Stimulated activated CD4-positive, alpha-beta T cell treated with anti-CD3 and anti-CD28 coated beads, Interleukin-2, amount 100 ng/mL, for 48 hours (primary cell): Measurements from ENCODE around the gene CACNA1D.

ENCODE experiments used
- DNase-seq, 2 donors: peaks; one replicate each; pipeline ENCODE4 v3.0.0-alpha.2; 2020

Gene CACNA1D

DNA sequence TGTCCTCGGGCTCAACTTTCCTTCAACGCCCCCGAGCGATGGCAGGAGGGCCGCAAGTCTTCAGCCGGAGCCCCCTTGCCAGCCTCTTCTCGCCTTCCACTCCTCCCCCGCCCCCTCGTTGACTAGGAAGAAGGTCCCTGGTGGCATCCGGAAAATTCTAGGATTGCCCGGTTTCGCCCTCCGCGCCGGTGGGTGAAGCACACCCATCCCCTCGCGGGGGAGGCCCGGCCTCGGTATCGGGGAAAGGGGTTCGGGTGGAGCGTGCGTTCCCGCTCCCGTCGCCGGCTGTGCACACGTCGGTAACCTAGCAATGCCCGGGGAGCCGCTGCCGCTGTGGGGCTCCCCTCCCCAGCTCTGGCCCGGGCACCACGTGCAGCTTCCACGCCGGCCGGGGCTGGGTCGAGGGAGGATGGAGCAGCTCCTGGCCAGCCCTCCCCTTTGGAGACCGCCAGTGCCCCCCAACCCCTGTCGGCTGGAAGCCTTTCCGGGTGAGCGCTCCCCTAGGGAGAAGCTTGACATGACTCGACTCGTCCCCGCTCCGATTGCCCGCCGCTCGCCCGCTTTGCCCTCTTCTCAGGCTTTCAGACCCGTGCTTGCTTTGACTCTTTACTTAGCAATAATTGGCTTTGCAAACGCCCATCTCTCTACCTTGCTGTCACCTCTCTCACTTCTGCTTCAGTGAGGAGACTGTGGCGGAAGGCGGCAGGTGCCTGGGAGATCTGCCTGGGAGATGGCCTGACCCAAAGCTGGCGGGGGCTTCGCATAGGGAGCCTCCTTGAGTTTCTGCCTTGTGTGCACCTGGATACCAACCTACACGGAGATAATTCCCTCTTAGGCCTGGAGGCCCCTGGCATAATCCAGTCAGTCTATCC, 1.3 kb downstream of the CACNA1D start:
- DNase-seq: no peak

DNA sequence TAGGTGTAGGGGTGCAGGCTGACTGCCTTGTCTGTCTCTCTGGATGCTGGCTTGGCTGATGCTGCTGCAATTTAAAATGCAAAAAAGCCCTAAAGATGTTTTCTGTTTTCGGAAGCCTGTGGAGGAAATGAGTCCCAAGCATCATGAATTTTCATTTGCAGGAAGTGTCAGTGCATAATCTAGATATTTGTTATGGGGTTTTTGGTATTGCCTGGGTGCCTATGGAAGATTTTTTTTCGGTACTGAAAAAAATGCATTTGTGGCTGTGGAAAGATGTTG, 1.9 kb downstream of the CACNA1D start:
- no peak for DNase-seq

DNA sequence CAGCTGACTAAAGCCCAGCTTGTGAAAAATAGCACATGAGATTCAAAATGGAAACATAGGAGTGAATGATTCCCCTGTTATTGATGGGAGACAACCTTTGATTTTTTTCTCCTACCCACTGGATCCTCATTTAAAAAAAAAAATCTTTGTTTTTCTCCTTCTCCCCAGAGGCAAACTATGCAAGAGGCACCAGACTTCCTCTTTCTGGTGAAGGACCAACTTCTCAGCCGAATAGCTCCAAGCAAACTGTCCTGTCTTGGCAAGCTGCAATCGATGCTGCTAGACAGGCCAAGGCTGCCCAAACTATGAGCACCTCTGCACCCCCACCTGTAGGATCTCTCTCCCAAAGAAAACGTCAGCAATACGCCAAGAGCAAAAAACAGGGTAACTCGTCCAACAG, 2.6 kb downstream of the CACNA1D start:
- DNase-seq: no peak

DNA sequence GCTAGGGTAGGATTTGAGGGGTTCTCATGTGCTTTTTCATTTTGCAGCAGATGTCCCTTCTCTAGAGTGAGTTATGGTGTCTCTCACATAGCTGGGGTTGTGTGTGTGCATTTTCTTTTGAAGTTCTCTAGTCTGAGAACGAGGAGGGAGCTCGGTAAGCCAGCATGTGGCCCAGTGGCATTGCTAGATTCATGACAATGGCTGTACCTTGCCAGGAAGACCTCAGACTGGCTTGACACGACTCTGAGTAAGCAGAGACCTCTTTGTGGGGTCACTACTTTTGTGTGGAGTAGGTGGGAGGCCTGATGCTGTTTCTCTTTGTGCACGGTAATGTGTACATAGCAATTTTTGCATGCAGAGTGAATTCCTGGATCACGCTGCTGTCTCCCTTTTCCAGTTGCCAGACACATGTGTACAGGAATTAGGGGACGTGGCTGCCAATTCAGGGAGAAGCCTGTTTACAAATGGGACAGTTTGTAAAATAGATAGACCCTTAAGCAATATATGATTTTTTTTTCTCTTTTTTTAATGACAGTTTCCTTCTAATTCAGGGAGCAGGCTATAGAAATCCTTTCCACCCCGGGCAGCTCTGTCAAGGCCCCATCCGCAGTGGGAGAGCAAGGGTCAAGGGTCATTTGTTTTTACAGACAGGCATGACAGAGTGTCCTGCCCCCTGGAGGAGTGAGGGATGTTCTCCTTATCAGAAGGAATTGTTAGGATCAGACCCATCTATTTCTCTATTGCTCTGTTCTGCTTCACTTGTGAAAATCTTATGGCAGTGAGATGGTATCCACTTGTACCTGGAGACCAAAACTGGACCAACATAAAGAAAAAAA, 4.6 kb downstream of the CACNA1D start:
- DNase-seq: no peak

DNA sequence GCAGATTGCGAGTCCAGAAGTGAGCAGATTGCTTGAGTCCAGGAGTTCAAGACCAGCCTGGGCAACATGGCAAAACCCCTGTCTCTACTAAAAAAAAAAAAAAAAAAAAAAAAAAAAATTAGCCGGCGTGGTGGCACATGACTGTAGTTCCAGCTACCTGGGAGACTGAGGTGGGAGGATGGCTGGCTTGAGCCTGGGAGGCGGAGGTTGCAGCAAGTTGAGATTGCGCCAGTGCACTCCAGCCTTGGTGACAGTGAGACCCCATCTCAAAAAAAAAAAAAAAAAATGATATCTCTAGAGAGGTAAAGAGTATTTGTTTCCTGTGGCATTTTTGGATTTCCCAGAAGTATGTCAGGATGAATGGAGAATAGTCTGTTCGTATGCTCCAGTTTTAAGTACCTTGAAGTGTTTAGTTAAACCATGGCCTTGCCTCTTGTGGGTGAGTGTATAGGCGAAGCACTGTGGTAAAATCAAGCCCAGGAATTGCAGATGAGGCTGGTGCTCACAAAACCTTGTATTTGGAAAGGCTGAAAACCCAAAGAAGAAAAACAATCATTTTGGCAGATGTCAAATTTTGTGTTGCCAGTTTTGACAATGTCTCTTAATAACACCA, 5.9 kb downstream of the CACNA1D start:
- no peak for DNase-seq

DNA sequence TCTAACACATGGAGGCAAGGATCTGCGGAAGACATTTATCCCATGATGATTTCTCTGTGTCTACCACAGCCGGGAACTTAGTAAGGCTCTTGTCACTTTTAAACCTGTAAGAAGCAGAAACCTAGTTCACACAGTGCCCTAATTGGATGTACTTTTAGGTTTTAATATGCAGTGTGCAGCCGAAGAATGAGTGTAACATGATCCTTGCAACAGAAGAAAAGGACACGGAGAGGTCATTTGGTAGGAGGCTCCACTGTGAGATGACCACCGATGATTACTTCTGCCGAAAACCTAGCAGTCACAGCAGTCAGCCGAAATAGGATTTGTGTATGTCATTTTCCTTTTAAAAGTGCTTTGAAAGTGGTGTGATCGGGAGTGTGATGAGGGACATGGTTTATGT, 6.8 kb downstream of the CACNA1D start:
- no peak for DNase-seq

DNA sequence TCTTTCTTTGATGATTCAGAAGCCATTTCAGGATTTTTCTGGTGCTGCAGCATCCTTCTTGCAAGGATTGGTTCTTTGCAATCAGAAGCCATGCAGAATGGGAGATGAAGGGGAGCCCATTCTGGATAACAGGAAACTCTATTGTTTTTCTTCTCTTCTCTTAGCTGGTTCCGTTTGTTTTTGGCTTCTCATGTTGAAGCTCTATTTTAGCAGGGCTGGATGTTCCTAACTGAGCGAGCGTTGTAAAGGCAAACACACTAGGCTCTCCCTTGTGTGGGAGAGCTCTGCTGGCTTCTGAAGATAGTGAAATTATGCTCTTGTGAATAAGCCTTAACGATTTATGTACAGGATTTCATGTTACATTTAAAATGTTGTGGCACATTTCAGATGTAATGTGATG, 8.3 kb downstream of the CACNA1D start:
- DNase-seq: no peak

DNA sequence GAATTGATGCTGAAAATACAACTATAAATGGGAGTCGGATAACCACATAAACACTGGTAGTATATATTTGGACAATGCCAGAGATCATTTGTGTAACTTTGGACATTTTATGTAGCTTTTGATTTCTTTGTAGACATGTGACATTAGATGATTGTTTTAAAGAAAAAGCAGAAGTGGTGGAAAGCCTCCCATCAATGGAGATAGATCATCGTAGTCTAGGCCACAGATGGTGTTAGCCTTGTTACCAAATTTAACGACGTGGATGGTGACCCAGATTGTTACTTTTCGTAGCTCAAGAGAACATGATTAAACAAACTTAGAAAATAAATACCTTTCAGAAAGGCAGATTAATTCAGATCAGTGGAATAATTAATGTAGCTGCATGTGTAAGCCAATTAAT, 8.8 kb downstream of the CACNA1D start:
- DNase-seq: no peak

DNA sequence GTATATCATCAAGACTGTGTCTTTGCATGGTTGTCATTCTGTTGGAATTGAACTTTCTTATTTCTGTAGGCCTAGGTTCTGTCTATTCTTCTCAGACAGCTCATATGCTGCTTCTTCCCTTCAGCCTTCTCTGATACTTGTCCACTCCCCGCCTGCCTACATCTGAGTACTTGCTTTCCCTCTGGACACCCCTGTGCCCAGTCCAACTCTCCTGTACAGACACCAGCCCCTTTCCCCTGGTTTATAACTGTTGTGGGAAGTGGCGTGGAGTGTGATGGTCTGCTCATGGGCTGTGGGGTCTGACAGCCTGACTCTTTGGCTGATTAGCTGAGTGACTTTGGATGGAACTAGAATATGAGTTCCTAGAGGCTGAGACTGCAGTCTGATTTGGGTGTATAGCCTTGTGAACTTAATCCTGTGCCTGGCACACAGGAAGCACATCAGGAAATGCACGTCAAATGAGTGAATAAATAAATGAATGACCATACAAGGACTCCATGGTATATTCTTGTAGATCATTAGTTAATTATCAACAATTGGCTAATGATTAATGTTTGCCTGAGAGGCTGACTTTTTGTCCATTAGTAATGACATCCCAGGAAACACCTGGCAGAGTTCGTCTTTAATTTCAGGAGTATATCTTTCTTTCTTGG, 11.8 kb downstream of the CACNA1D start:
- no peak for DNase-seq

DNA sequence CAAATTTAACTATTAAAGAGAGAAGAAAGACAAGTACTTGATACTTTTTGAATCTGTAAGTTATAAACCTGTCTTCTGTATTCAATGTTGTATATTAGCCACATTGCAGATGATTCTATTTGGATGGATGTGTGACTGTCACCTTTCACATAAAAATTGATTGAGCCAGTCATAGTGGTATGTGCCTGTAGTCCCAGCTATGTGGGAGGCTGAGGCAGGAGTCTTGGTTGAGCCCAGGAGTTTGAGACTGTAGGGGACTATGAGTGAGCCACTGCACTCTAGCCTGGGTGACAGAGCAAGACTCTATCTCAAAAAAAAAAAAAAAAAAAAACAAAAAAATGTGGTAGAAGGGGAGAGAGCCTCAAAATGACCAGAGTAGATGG, 12.3 kb downstream of the CACNA1D start:
- no peak for DNase-seq

DNA sequence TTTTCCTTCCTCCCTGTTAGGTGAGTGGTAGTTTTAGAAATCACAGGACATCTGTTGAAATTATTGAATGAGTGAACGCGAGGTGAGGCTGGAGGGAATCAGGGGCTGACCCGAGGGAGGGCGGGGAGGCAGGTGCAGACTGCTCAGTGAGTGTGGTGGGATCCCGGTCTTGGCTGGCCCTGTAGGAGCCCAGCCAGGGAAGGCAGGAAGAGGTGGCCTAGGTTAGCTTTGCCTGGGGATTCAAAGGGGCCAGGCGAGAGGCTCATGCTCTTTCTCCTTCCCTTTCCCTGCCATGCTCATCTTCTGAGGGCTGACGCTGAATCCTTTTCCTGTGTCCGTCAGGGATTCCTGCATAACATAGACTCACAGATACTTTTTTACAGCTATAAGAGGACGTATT, 15.1 kb downstream of the CACNA1D start:
- DNase-seq: no peak

DNA sequence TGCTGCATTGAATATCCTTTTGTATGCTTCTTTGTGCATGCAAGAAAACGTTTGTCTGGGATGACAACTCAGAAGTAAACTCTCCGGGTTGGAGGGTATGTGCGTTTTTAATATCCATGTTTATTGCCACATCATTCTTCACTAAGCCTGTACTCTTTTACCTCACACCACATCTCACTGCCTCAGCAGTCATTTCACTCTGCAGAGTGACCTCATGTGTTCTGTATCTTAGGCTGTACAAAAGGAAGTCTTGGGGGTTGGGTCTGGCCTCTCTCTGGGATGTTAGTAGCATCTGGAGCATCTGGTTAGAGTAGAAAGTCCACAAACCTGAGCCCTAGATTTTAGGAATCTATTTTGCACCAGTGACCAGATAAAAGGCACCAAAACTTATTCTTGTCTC, 16.1 kb downstream of the CACNA1D start:
- DNase-seq: no peak

DNA sequence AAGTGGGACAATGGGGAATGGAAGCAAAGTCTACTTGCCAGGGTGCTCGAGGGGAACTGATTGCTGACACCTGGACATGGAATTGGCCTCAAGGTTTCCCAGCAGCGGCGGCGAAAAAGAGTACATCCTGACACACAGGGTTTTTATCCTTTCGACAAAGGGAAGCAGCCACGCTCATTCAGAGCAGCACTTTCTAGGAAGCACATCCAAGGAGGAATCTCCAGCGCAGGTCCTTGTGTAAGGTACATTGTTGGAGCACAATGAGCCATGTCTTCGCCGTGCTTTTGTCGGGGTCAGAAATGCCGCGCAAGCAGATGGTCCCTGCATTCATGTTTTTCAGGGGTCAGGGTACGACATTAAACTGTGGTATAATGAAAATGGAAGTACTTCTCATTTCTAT, 16.8 kb downstream of the CACNA1D start:
- DNase-seq: no peak

DNA sequence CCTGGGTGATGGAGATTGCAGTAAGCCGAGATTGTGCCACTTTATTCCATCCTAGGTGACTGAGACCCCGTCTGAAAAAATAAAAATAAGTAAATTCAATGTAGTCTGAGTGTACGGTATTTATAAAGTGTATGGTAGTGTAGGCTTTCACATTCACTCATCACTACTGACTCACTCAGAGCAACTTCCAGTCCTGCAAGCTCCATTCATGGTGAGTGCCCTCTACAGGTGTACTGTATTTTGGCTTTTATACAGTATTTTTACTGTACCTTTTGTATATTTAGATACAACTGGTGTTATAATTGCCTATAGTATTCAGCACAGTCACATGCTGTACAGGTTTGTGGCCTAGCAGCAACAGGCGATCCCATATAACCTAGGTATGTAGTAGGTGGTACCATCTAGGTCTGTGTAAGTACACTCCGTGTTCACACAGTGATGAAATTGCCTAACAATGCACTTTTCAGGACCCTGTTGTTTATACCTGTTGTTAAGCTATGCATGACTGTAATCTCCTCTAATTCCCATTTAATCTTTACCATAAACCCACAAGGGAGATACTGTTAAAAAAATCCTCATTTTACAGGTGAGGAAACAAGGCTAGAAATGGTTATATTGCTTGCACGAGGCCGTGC, 19.3 kb downstream of the CACNA1D start:
- no peak for DNase-seq

DNA sequence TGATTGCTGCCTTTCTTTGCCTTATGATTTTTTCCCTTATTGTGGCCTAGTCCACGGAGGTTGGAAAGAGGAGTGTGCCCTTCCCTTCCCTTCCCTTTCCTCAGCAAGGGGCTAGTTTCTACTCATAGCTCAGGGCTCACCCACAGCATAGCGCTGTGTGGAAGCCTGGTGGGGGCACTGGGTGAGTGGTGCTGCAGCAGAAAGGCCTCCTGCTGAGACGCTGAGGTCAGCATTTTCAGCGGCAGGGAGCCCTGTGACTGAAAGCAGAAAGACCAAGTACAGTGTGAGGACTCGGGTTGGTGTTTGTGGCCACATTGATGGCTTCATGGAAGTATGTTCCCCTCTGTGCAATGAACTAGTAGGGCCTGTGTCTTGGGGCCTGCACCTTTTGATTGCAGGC, 21.9 kb downstream of the CACNA1D start:
- no peak for DNase-seq

DNA sequence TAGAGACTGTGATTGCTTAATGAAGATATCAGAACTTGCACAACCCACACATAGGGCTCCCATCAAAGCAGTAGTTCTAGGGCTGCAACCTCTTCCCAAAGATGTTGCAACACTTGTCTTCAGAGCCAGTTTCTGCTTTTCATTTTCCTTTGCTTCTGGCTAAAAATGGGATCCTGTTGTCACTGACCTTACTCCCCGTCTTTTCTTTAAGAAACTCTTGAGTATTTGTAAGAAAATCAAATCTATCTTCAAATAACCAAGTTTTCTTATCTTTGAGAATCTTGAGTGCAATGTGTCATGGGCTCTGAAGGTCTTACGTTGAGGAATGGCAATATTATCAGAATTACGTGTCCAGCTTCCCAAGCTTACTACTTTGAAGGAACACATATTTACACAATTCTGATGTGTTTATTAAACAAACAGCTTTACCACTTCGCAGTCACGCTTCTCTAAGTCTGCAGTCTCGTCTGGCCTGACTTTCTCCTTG, 24.1 kb downstream of the CACNA1D start:
- DNase-seq: no peak

DNA sequence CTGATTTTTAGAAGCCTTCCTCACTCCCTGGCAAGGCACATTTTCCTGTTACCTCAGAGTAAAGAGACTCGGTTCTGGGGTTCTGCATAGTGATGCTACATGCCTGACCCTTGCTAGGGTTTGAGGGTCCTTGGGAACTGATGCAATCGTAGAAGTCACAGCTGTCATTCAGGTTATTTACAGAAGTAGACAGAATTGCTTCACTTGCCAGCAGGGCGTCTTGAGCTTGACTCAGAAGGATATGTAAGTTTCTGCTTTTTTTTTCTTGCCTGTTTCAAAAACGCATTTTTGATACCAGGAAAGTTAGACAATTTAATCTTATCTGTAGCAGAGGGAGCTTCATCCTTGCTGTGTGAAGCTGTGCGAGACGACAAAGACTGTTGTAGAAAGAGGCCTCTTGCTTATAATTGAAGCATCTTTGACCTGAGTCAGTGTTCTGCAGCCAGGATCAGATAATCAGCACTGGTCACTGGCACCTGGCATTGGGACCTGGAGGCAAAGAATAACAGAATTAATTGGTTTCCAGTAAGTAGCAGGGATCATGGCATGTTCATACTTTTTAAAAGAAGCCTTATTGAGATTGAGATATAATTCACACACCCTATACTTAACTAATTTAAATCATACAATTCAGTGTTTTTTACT, 24.8 kb downstream of the CACNA1D start:
- DNase-seq: no peak

DNA sequence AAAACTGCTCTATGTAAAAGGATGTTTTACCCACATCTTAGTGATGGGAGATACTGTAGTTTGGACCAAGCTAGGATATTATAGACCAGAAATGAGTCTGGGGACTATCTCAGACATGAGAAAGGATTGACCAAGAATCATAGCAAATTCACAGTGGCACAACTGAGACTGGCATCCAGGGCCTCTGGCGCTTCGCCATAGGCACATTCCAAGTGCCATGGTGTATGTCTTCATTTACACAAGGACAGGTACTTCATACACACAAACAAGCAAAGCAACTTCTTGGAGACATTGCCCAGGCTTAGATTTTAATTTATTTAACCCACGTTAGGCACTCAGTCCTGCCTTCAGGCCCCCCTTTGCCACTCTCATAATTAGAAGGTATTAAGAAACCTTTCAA, 28.9 kb downstream of the CACNA1D start:
- no peak for DNase-seq

DNA sequence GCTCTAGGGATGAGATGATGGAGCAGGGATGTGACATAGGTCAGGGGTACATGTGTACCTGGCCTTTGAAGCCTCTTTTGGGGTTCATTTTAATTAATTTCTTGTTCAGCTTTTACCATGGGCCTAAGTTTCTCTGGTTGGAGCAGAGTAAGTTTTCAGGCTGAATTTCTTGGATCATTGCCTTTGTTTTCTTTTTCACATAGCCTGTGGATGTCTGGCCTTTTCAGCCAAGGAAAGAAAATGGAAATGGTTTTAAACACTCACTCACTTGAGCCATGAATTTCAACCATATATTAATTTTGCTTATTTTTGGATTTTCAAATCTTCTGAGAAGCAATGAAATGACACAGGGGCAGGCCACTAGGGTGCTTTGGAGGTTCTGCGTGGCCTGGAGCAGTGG, 30.2 kb downstream of the CACNA1D start:
- no peak for DNase-seq

DNA sequence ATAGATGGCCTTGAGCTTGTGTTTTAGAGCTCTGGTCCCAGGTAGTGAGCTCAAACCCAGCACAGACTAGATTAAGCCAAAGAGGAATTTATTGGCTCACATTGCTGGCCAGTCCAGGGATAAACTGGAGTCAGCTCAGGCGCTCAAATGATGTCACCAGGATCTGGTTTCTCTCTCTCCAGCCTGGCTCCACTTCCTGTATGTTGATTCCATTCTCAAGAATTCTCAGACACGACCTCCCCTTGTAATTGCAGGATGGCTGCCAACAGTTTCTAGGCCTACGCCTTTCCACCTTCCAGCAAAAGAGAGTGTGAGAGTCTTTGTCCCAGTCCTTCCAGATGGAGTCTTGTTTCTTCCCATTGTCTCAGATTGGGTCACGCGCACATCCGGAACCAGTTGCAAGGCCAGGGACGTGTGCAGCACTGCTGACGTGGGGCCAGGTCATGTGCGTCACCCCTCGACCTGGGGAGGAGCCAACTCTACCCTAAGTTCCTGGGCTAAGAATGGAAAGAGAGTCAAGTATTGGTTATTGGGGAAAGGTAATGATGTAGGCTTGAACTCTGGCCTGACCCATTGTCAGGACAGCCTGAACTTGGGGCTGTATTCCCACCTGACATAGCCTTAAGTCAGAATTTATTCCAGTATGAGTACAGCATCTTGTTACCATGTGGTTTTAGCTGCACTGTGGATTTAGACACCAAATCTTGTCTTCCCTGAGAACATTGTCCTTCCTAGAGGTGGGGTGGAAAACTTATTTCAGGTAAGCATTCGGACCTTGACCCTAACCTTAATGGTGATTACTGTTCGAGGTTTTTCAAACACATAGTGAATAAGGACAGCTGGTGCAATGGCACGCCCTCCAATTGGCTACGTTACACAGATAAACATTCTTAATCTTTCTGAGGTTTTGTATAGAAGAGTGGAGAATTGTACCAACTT, 31.6 kb downstream of the CACNA1D start:
- DNase-seq: no peak

DNA sequence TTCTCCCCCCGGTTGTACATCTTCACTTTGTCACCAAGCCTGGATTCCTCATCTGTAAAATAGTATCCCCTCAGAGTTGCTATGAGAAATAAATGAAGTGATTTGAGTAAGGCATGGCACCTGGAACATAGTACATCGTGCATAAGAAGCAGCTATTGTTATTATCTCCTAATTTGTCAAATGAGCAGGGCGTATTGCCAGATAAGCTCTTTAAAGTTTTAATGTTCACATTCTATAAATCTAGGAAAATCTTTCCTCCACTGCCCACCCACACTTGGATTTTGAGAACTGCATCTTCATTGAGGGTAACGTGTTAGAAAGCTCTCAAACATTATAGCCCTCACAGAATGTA, 32.3 kb downstream of the CACNA1D start:
- no peak for DNase-seq
